ENCODE measurements around the gene TRIP6. TPM values are rescaled to one million over a fixed set of nuclear protein-coding genes. Genes with fewer than 3 reads are reported as not detected.

Gene TRIP6, protein sequence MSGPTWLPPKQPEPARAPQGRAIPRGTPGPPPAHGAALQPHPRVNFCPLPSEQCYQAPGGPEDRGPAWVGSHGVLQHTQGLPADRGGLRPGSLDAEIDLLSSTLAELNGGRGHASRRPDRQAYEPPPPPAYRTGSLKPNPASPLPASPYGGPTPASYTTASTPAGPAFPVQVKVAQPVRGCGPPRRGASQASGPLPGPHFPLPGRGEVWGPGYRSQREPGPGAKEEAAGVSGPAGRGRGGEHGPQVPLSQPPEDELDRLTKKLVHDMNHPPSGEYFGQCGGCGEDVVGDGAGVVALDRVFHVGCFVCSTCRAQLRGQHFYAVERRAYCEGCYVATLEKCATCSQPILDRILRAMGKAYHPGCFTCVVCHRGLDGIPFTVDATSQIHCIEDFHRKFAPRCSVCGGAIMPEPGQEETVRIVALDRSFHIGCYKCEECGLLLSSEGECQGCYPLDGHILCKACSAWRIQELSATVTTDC
- 10 to 100 TPM; 71.8 to 88.7 (median 81.0) TPM for total RNA-seq

- no peak for TF ChIP-seq POLR2A (IDR thresholded peaks at IDR 0.05)
- TF ChIP-seq CTCF (IDR thresholded peaks at IDR 0.05), result no peak
- peak within 1 kb of the TSS; percentile 63 for H3K4me3 ChIP-seq (ENCODE audit: low read depth, poor library complexity, severe bottlenecking)
- DNase-seq (ENCODE audit: low spot score in 2 of 2), result peak; percentile 91 to 98
- intact Hi-C loops (cut with DNase I; ENCODE audit: low total_unique reads), result no loop called here
- WGBS, 2 donors, result 2 to 3% methylated on average over 32 to 33 of the region's 42 CpGs
Observed at GRCh38 chr7:100867040-100867775, at the start of gene TRIP6. TSS of gene TRIP6 (plus strand) at chr7:100867387. CDS start at chr7:100867498, 111 bp downstream.

DNA sequence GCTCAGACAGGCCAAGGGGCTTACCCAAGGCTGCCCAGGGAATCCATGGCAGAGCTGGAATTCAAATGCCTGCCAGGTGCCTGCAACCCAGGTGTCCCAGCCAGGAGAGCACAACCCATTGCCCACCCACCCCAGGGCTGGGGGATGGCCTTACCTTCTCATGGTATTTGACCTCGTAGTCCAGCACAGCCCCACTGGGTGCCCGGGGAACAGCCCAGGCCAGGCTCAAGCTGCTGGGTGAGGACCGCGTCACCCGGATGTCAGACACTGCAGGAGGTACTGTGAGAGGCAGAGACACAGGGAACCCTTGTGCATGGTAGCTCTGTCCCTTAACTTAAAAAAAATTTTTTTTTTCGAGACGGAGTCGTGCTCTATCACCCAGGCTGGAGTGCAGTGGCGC is 48.8 kb upstream of the TRIP6 start:
- no peak for DNase-seq (ENCODE audit: low spot score in 2 of 2)
- intact Hi-C loops (cut with DNase I; ENCODE audit: low total_unique reads), result no loop called here
- no peak overlapping the region for H3K4me3 ChIP-seq (ENCODE audit: low read depth, poor library complexity, severe bottlenecking)
- WGBS, 2 donors, result 95 to 96% methylated on average over 8 to 9 of the region's 9 CpGs
- TF ChIP-seq CTCF (IDR thresholded peaks at IDR 0.05) (no peak), POLR2A (IDR thresholded peaks at IDR 0.05) (no peak)

- TF ChIP-seq CTCF (IDR thresholded peaks at IDR 0.05) (no peak), POLR2A (IDR thresholded peaks at IDR 0.05) (no peak)
- H3K4me3 ChIP-seq (ENCODE audit: low read depth, poor library complexity, severe bottlenecking), result no peak overlapping the region
- DNase-seq (ENCODE audit: low spot score in 2 of 2), result no peak
- WGBS, 2 donors, result 89 to 94% methylated on average over 6 of the region's 6 CpGs
- intact Hi-C loops (cut with DNase I; ENCODE audit: low total_unique reads), result no loop called here
Observed at GRCh38 chr7:100818825-100819224, 48.4 kb upstream of the TRIP6 start.

DNA sequence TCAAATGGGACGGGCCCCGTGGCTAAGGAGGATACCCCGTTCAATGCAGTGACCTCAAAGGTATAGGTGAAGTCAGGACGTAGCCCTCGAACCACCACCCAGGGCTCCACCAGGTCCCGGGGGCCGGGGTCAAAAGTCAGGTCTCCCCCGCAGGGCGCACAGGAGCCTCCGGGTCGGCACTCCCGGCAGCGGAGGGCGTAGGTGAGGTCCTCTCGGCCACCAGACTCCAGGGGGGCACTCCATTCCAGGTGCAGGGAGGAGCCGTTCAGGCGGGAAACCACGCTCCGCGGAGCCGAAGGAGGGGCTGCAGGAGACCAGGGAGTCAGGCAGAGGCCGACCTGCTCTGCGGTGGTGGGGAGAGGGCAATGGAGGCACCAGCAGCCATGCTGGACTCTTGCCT is 47.6 kb upstream of the TRIP6 start:
- H3K4me3 ChIP-seq (ENCODE audit: low read depth, poor library complexity, severe bottlenecking), result no peak overlapping the region
- TF ChIP-seq POLR2A (IDR thresholded peaks at IDR 0.05) (no peak), CTCF (IDR thresholded peaks at IDR 0.05) (no peak)
- intact Hi-C loops (cut with DNase I; ENCODE audit: low total_unique reads), result no loop called here
- WGBS, 2 donors, result 92 to 94% methylated on average over 21 to 22 of the region's 23 CpGs
- DNase-seq (ENCODE audit: low spot score in 2 of 2), result no peak

GRCh38 chr7:100822236-100823139 is 44.7 kb upstream of the TRIP6 start:
- 93 to 94% methylated on average over 37 to 39 of the region's 43 CpGs for whole genome bisulfite sequencing, 2 donors
- intact Hi-C loops (cut with DNase I; ENCODE audit: low total_unique reads), result no loop called here
- no peak for DNase-seq (ENCODE audit: low spot score in 2 of 2)
- no peak overlapping the region for H3K4me3 ChIP-seq (ENCODE audit: low read depth, poor library complexity, severe bottlenecking)
- TF ChIP-seq POLR2A (IDR thresholded peaks at IDR 0.05), result no peak
- TF ChIP-seq CTCF (IDR thresholded peaks at IDR 0.05), result no peak
